ENCODE results near the gene SRF. TPM values are rescaled to one million over a fixed set of nuclear protein-coding genes. Genes with fewer than 3 reads are reported as not detected.

Gene SRF
- total and polyA plus RNA-seq, 8 donors, result 20.2 to 36.3 (median 31.0) TPM

GRCh38 chr6:43146709-43147688, 24.1 kb upstream of the SRF start:
- H3K4me1 ChIP-seq, result peaks cover 4 to 13% of the 10 kb centered on the region in 2 donors
- no peaks in the 10 kb centered on the region for H3K9me3 ChIP-seq
- H3K4me3 ChIP-seq, result no peak overlapping the region
- H3K36me3 ChIP-seq, result peaks cover 0 to 4% of the 10 kb centered on the region in 2 donors
- intact Hi-C loops (cut with DNase I), result loop anchor here in 1 of 2 donors (10.0 kb wide), 1 partner anchor 242 kb away; no protein-coding TSS in a partner anchor
- DNase-seq (no peak), ATAC-seq (no peak)
- H3K27ac ChIP-seq, result no peak overlapping the region
- H3K27me3 ChIP-seq, result no peaks in the 10 kb centered on the region
- TF ChIP-seq, protein P1, sequence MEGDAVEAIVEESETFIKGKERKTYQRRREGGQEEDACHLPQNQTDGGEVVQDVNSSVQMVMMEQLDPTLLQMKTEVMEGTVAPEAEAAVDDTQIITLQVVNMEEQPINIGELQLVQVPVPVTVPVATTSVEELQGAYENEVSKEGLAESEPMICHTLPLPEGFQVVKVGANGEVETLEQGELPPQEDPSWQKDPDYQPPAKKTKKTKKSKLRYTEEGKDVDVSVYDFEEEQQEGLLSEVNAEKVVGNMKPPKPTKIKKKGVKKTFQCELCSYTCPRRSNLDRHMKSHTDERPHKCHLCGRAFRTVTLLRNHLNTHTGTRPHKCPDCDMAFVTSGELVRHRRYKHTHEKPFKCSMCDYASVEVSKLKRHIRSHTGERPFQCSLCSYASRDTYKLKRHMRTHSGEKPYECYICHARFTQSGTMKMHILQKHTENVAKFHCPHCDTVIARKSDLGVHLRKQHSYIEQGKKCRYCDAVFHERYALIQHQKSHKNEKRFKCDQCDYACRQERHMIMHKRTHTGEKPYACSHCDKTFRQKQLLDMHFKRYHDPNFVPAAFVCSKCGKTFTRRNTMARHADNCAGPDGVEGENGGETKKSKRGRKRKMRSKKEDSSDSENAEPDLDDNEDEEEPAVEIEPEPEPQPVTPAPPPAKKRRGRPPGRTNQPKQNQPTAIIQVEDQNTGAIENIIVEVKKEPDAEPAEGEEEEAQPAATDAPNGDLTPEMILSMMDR (IDR thresholded peaks at IDR 0.05), result no peak

DNA sequence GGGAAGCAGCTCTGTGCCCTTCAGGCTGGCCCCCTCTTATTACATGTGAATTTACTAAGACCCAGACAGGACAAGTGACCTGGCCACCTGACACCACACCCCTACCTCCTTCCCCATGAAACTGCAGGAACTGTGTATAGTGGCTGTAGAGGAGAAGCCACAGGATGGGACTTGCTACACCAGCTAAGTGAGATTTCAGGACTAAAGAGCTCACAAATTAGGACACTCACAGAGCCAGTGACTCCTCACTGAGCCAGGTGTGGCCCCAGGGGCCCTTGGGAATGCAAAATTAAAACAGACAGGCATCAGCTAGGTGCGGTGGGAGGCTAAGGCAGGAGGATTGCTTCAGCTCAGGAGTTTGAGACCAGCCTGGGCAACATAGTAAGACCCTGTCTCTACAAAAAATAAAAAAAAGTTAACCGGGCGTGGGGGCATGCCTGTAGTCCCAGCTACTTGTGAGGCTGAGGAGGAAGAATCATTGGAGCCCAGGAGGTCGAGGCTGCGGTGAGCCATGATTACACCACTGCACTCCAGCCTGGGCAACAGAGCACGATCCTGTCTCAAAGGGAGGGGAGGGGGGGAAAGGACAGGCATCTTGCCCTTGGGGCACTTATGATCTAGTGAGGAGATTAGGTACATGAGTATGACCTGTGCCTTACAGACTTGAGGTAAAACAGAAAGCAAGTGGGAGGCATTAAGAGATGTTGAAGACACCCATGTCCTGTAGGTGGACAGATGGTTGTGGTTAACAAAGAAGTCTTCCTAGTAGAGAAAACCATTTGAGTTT, 23.2 kb upstream of the SRF start:
- DNase-seq (no peak), ATAC-seq (no peak)
- Histone ChIP-seq H3K9me3 (no peaks in the 10 kb centered on the region), H3K27me3 (no peaks in the 10 kb centered on the region), H3K4me1 (peaks cover 4 to 12% of the 10 kb centered on the region in 2 donors), H3K27ac (no peak overlapping the region), H3K4me3 (no peak overlapping the region), H3K36me3 (peaks cover 0 to 4% of the 10 kb centered on the region in 2 donors)
- intact Hi-C loops (cut with DNase I), result loop anchor here in 1 of 2 donors (10.0 kb wide), 1 partner anchor 243 kb away; no protein-coding TSS in a partner anchor
- TF ChIP-seq, protein P1 (IDR thresholded peaks at IDR 0.05), result no peak

DNA sequence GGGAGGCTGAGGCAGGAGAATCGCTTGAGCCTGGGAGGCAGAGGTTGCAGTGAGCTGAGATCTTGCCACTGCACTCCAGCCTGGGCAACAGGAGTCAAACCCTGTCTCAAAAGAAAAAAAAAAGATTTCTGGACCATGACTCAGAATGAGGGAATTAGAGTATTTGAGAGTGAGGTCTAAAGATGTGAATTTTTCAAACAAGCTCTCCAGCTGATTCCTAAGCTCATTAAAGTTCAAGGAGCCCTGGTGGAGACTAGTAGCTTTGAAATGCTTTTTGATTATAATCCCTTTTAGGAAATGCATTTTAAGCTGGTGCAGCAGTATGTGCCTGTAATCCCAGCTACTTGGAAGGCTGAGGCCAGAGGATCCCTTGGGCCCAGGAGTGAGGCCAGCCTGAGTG, 21.8 kb upstream of the SRF start:
- Histone ChIP-seq H3K4me1 (no peaks in the 10 kb centered on the region), H3K36me3 (peaks cover 0 to 4% of the 10 kb centered on the region in 2 donors), H3K4me3 (no peak overlapping the region), H3K27ac (no peak overlapping the region), H3K9me3 (no peaks in the 10 kb centered on the region), H3K27me3 (no peaks in the 10 kb centered on the region)
- TF ChIP-seq, protein P1 (IDR thresholded peaks at IDR 0.05), result no peak
- intact Hi-C loops (cut with DNase I), result loop anchor here in 1 of 2 donors (10.0 kb wide), 1 partner anchor 244 kb away; no protein-coding TSS in a partner anchor
- no peak for DNase-seq
- ATAC-seq, result no peak

GRCh38 chr6:43150051-43150751, 20.9 kb upstream of the SRF start:
- Histone ChIP-seq H3K36me3 (peaks cover 0 to 4% of the 10 kb centered on the region in 2 donors), H3K9me3 (no peaks in the 10 kb centered on the region), H3K4me3 (no peak overlapping the region), H3K27me3 (no peaks in the 10 kb centered on the region), H3K27ac (no peak overlapping the region), H3K4me1 (no peaks in the 10 kb centered on the region)
- ATAC-seq (peak; percentile 72), DNase-seq (no peak)
- TF ChIP-seq, protein P1 (IDR thresholded peaks at IDR 0.05), result no peak
- intact Hi-C loops (cut with DNase I), result no loop called here

Measured in left lung (tissue), 10 donors.